ENCODE data around the gene ISLR2. TPM values are rescaled to one million over a fixed set of nuclear protein-coding genes. Genes with fewer than 3 reads are reported as not detected.

ISLR2 gene
- total RNA-seq, 6 experiments from 2014 or later: 0.07 TPM; not detected in 5

- Mint-ChIP-seq H3K36me3 (ENCODE audit: low read depth) (no peaks in the 10 kb centered on the region), H3K4me1 (ENCODE audit: low read depth) (peaks cover 6% of the 10 kb centered on the region; the same call in 1 of the 2 replicates), H3K27ac (no peak overlapping the region), H3K9me3 (no peaks in the 10 kb centered on the region), H3K4me3 (no peak overlapping the region), H3K27me3 (ENCODE audit: insufficient read depth) (peaks cover 63% of the 10 kb centered on the region)
- TF ChIP-seq CTCF (IDR thresholded peaks at IDR 0.05): no peak
- no peak for DNase-seq
Measured at GRCh38 chr15:74122403-74123130, 7.8 kb upstream of the ISLR2 start.

GRCh38 chr15:74123131-74123429 lies 7.3 kb upstream of the ISLR2 start:
- H3K27ac Mint-ChIP-seq: no peak overlapping the region
- no peak overlapping the region for H3K4me3 Mint-ChIP-seq
- peaks cover 58% of the 10 kb centered on the region for H3K27me3 Mint-ChIP-seq (ENCODE audit: insufficient read depth)
- DNase-seq: no peak
- H3K9me3 Mint-ChIP-seq: no peaks in the 10 kb centered on the region
- no peak for TF ChIP-seq CTCF (IDR thresholded peaks at IDR 0.05)
- no peaks in the 10 kb centered on the region for H3K36me3 Mint-ChIP-seq (ENCODE audit: low read depth)
- H3K4me1 Mint-ChIP-seq (ENCODE audit: low read depth): peaks cover 6% of the 10 kb centered on the region; the same call in 1 of the 2 replicates

- H3K9me3 Mint-ChIP-seq: no peaks in the 10 kb centered on the region
Measured at GRCh38 chr15:74123658-74124057, 6.7 kb upstream of the ISLR2 start.

GRCh38 chr15:74124196-74124595 lies 6.2 kb upstream of the ISLR2 start:
- Mint-ChIP-seq H3K4me1 (ENCODE audit: low read depth) (peaks cover 6% of the 10 kb centered on the region; the same call in 1 of the 2 replicates), H3K27ac (no peak overlapping the region), H3K9me3 (no peaks in the 10 kb centered on the region), H3K27me3 (ENCODE audit: insufficient read depth) (peaks cover 60% of the 10 kb centered on the region), H3K4me3 (no peak overlapping the region), H3K36me3 (ENCODE audit: low read depth) (no peaks in the 10 kb centered on the region)
- no peak for DNase-seq
- TF ChIP-seq CTCF (IDR thresholded peaks at IDR 0.05): no peak

More at GRCh38 chr15:74123658-74124057, 6.7 kb upstream of the ISLR2 start:
- H3K4me1 Mint-ChIP-seq (ENCODE audit: low read depth): peaks cover 6% of the 10 kb centered on the region; the same call in 1 of the 2 replicates
- no peak overlapping the region for H3K4me3 Mint-ChIP-seq
- no peak for TF ChIP-seq CTCF (IDR thresholded peaks at IDR 0.05)
- H3K27me3 Mint-ChIP-seq (ENCODE audit: insufficient read depth): peaks cover 57% of the 10 kb centered on the region
- DNase-seq: no peak
- no peak overlapping the region for H3K27ac Mint-ChIP-seq
- H3K36me3 Mint-ChIP-seq (ENCODE audit: low read depth): no peaks in the 10 kb centered on the region

- TF ChIP-seq CTCF (IDR thresholded peaks at IDR 0.05): no peak
- DNase-seq: no peak
- no peaks in the 10 kb centered on the region for H3K36me3 Mint-ChIP-seq (ENCODE audit: low read depth)
Measured at GRCh38 chr15:74124759-74125158, 5.6 kb upstream of the ISLR2 start.

More at GRCh38 chr15:74124759-74125158, 5.6 kb upstream of the ISLR2 start:
- Mint-ChIP-seq H3K27ac (no peak overlapping the region), H3K4me1 (ENCODE audit: low read depth) (peaks cover 12% of the 10 kb centered on the region), H3K27me3 (ENCODE audit: insufficient read depth) (peaks cover 64% of the 10 kb centered on the region), H3K4me3 (no peak overlapping the region), H3K9me3 (no peaks in the 10 kb centered on the region)
